Astrocyte (in vitro differentiated cells and primary cell): Measurements from ENCODE around the gene PLK4.

Source experiments
- EZH2 ChIP-seq: IDR thresholded peaks from 2 replicates; pipeline ENCODE4 v1.6.1; 2012; ENCODE audit warnings: mild to moderate bottlenecking, low read length, inconsistent platforms; ENCODE audit not compliant: insufficient read depth
- TF ChIP-seq, protein P1 (sequence below): IDR thresholded peaks from 2 replicates; pipeline ENCODE4 v1.5.1; 2011; ENCODE audit warnings: low read depth, mild to moderate bottlenecking, inconsistent platforms, low read length, moderate library complexity; ENCODE audit not compliant: insufficient read depth

GRCh38 chr4:127936974-127937373, 56.3 kb downstream of the PLK4 start:
- TF ChIP-seq, protein P1, sequence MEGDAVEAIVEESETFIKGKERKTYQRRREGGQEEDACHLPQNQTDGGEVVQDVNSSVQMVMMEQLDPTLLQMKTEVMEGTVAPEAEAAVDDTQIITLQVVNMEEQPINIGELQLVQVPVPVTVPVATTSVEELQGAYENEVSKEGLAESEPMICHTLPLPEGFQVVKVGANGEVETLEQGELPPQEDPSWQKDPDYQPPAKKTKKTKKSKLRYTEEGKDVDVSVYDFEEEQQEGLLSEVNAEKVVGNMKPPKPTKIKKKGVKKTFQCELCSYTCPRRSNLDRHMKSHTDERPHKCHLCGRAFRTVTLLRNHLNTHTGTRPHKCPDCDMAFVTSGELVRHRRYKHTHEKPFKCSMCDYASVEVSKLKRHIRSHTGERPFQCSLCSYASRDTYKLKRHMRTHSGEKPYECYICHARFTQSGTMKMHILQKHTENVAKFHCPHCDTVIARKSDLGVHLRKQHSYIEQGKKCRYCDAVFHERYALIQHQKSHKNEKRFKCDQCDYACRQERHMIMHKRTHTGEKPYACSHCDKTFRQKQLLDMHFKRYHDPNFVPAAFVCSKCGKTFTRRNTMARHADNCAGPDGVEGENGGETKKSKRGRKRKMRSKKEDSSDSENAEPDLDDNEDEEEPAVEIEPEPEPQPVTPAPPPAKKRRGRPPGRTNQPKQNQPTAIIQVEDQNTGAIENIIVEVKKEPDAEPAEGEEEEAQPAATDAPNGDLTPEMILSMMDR, result no peak
- TF ChIP-seq EZH2, result no peak
